Measurements from ENCODE around the gene PPM1M.

PPM1M gene

DNA sequence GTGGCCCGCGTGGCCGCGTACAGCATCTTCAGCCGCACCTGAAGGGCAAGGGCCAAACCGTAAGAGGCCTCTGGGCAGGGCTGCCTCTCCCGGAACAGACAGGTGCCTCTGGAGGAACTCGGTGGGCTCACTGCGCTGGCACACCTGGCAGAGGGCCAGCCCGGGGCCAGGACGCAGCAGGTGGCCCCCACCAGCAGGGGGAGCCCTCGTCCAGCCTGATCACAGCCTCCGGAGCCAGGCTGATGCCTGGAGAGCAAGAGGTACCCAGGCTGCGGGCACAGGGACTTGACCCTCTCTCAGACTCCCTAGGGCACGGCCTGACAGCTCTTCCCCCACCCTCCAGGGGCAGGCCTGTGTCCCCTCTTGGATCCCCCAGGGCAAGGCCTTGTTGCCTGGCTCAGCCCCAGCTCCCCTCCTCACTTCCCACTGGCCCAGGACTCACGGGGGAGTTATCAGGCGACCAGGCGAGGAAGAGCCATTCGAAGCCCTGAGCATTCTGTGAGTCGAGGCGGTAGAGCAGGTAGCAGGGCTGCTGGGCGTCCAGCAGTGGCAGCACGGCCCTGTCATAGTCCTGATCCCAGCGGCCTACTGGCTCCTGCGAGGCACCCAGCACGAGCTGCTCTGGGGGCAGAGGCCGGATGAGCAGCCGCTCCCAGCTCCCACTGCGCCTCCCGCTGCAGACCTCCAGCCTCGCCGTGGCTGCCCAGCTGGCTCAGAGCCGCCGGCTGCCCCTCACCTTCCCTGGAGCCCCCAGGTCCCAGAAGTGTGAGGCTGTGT, 13.9 kb upstream of the PPM1M start:
- Mint-ChIP-seq H3K9me3 (no peaks in the 10 kb centered on the region), H3K4me3 (peak overlapping the region; percentile 34), H3K4me1 (ENCODE audit: low read depth) (peaks cover 26% of the 10 kb centered on the region), H3K27ac (peak overlapping the region; percentile 72), H3K27me3 (ENCODE audit: low read depth) (no peaks in the 10 kb centered on the region), H3K36me3 (ENCODE audit: low read depth) (peaks cover 26% of the 10 kb centered on the region)

DNA sequence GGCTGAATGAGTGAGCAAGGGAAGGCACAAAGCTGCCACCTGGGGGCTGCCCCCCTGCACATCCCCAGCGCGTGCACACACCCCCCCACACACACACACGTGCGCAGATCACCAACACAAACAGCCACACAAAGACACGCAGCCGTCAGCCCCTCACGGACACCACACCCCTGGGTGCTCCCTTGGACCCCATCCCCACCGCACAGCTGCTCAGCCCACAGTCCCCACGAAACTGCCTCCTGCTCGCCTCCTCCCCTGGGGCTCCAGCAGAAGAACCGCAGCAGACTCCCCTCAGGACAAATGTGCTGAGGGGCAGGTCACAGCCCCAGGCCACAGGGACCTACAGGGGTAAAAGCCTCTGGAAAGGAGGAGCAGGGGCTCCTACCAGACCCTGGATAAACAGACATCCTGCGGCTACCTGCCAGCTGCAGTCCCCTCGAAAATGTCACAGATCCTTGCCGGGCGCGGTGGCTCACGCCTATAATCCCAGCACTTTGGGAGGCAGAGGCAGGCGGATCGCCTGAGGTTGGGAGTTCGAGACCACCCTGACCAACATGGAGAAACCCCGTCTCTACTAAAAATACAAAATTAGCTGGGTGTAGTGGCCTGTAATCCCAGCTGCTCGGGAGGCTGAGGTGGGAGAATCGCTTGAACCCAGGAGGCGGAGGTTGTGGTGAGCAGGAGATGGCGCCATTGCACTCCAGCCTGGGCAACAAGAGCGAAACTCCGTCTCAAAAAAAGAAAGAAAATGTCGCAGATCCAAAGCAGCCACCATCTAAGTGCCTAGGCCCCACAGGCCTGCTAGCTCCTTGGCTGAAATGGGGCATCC, 13.1 kb upstream of the PPM1M start:
- Mint-ChIP-seq H3K4me1 (ENCODE audit: low read depth) (peaks cover 26% of the 10 kb centered on the region), H3K27me3 (ENCODE audit: low read depth) (no peaks in the 10 kb centered on the region), H3K9me3 (no peaks in the 10 kb centered on the region), H3K36me3 (ENCODE audit: low read depth) (peaks cover 28% of the 10 kb centered on the region), H3K27ac (peak overlapping the region; percentile 31), H3K4me3 (no peak overlapping the region)

DNA sequence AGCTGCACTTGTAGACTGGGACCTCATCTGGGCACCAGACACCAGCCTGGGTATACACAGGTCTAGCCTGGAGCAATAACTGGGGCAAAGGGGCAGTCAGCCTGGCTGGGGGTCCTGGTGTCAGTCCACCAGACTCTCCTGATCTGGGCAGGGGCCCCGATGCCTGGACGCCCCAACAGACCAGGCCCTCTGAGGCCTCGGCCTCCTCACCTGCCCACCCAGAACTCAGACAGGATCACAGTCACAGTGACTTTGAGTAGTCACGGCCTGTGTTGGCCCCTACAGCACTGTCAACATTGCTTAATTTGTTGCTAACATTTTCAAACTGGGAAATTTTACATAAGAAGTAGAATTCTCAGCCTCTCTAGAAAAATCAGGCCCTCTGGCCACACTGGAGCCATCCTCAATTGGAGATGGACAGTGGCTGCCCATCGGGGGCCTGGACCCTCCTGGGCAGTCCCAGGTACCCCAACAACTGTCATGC, 12.4 kb upstream of the PPM1M start:
- Mint-ChIP-seq H3K36me3 (ENCODE audit: low read depth) (peaks cover 28% of the 10 kb centered on the region), H3K4me1 (ENCODE audit: low read depth) (peaks cover 26% of the 10 kb centered on the region), H3K9me3 (no peaks in the 10 kb centered on the region), H3K4me3 (no peak overlapping the region), H3K27ac (peak overlapping the region; percentile 31), H3K27me3 (ENCODE audit: low read depth) (no peaks in the 10 kb centered on the region)

DNA sequence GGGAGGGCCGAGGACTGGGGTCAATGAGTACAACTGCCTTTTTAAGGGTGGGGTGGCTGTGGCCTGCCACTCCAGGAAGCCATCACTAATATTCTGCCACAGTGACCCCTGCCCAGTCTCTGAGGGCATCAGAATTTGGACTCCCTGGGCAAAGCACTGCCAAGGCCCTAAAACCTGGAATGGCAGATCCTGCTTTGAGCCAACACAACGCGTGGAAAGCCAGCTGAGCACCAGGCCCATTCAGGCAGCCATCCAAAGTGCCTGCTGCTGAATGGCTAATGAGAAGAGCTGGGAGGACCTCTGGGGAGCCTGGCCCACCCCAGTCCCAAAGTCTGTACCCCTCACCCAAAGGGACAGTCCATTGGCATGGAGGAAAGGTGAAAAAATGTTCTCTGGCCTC, 11.6 kb upstream of the PPM1M start:
- H3K27ac Mint-ChIP-seq, result no peak overlapping the region
- H3K27me3 Mint-ChIP-seq (ENCODE audit: low read depth), result no peaks in the 10 kb centered on the region
- peaks cover 32% of the 10 kb centered on the region for H3K36me3 Mint-ChIP-seq (ENCODE audit: low read depth)
- H3K9me3 Mint-ChIP-seq, result no peaks in the 10 kb centered on the region
- peaks cover 32% of the 10 kb centered on the region for H3K4me1 Mint-ChIP-seq (ENCODE audit: low read depth)
- H3K4me3 Mint-ChIP-seq, result no peak overlapping the region

DNA sequence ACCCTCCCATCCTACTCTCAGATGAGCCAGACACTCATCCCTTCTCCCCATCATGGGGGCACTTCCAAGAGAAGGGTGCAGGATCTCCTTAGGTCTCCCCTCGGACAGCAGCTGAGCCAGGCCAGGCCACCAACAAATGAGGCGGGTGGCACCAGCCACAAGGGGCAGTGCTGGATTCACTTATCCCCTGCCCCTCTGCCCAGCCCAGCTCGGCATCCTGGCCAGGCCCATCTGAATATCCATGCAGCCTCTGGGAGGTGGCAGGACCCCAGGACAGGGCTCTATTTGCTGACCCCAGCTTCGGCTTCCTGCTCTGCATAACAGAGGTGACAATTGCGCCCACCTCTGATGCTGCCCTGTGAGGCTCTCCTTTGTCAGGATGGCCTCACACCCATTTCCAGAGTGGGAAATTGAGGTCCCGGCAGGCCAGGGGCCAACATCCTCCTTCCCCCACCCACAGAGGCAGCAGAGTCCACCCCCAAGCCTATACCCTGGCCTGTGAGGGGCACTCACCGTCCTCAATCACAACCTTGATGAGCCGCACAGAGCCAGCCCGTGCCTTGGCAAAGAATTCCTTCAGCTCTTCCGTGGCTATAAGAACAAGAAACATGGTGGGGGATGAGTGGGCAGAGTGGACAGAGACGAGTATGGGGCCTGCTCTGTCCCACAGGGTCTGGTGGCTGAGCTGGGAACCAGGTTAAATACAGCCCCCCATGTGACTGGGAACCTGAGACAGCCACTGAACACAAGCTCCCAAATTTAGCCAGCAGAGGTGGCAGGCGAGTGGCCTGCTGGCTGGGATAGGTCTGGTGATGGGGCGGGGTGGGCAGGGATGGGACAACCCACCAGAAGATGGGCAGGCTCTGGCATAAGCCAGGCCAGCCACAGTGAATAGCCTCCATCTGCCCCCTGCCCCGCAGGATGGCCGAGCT, 10.8 kb upstream of the PPM1M start:
- no peak overlapping the region for H3K27ac Mint-ChIP-seq
- H3K27me3 Mint-ChIP-seq (ENCODE audit: low read depth), result no peaks in the 10 kb centered on the region
- peaks cover 35% of the 10 kb centered on the region for H3K36me3 Mint-ChIP-seq (ENCODE audit: low read depth)
- H3K4me1 Mint-ChIP-seq (ENCODE audit: low read depth), result peaks cover 33% of the 10 kb centered on the region
- no peak overlapping the region for H3K4me3 Mint-ChIP-seq
- H3K9me3 Mint-ChIP-seq, result no peaks in the 10 kb centered on the region

DNA sequence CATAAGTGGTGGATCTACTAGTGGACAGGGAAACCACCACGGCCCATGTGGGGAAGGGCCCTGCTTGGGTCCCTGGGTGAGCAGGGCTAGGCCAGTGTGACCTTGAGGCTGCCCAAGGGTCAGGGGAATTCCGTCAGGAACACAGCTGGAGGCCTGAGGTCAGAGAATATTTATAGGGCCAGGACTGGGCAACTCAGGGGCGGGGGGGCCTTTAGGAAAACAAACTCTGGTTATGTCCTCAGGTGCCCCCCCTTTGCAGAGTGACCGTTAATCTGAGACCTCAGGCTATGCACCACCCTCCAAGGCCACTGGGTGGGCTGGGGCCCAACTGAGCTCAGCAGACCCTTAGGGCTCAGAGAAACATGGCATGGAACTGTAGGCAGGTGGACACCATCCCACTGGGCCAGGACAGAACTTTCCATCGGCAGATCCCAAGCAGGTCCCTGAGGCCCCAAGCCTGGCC, 9.1 kb upstream of the PPM1M start:
- Mint-ChIP-seq H3K4me3 (peak overlapping the region; percentile 7), H3K27ac (no peak overlapping the region), H3K27me3 (ENCODE audit: low read depth) (no peaks in the 10 kb centered on the region), H3K4me1 (ENCODE audit: low read depth) (peaks cover 46% of the 10 kb centered on the region), H3K9me3 (no peaks in the 10 kb centered on the region), H3K36me3 (ENCODE audit: low read depth) (peaks cover 31% of the 10 kb centered on the region)

DNA sequence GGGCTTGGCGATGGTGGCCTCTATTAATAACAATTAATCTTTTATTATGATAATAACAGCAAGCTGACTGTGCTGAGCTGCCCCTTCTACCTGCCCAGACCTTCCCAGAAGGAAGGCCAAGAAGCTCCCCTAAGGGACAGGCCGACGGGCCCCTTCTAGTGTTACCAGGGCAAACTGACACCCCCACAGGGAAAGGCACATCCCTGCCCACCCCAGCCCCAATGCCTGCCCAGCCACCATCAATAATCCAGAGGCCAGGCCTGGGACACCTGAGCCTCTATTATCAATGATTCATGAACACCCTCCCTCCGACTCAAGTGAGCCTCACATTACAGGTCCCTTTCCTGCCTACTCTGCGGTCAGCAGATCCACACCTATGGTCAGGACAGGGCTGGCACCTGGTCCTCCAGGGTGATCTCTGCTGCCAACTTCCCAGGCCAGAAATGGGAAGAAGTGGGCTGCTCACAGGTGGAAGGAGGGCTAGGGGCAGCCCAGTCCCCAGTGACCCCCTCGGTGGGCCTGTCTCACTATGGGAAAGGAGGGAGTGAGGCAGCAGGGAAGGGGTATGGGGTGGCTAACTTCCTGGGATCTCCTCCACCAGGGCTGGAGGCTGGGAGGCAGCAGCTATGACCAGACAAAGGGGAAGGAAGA, 8.4 kb upstream of the PPM1M start:
- peaks cover 27% of the 10 kb centered on the region for H3K36me3 Mint-ChIP-seq (ENCODE audit: low read depth)
- H3K9me3 Mint-ChIP-seq, result no peaks in the 10 kb centered on the region
- H3K4me3 Mint-ChIP-seq, result peak overlapping the region; percentile 97
- H3K27ac Mint-ChIP-seq, result peak overlapping the region; percentile 20
- peaks cover 49% of the 10 kb centered on the region for H3K4me1 Mint-ChIP-seq (ENCODE audit: low read depth)
- H3K27me3 Mint-ChIP-seq (ENCODE audit: low read depth), result no peaks in the 10 kb centered on the region

DNA sequence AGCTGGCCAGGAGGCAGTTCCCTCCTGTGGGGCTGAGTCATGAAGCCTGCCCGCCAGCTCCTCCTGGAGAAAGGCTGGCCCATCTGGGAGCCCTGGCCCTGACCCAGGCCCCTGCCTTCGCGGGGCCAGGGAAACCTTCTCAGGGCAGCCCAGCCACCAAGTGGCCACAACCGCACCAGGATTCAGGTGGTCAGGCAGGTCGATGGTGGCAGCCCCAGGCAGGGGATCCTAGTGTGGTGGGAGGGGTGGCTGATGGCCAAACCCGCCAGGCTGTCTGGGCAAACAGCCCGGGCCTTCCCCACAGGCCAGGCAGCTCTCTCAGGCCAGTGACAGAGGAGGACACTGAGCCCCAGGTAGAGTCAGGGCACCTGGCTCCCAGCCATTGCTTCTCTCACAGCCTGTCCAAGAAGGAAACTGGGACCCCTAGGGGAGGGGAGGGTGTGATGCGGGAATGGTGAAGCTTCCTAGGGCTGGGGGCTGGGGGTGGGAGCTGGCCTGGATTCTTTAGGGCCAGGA, 7.8 kb upstream of the PPM1M start:
- peak overlapping the region; percentile 97 for H3K4me3 Mint-ChIP-seq
- H3K36me3 Mint-ChIP-seq (ENCODE audit: low read depth), result peaks cover 27% of the 10 kb centered on the region
- H3K27ac Mint-ChIP-seq, result peak overlapping the region; percentile 92
- no peaks in the 10 kb centered on the region for H3K9me3 Mint-ChIP-seq
- peaks cover 51% of the 10 kb centered on the region for H3K4me1 Mint-ChIP-seq (ENCODE audit: low read depth)
- no peaks in the 10 kb centered on the region for H3K27me3 Mint-ChIP-seq (ENCODE audit: low read depth)

DNA sequence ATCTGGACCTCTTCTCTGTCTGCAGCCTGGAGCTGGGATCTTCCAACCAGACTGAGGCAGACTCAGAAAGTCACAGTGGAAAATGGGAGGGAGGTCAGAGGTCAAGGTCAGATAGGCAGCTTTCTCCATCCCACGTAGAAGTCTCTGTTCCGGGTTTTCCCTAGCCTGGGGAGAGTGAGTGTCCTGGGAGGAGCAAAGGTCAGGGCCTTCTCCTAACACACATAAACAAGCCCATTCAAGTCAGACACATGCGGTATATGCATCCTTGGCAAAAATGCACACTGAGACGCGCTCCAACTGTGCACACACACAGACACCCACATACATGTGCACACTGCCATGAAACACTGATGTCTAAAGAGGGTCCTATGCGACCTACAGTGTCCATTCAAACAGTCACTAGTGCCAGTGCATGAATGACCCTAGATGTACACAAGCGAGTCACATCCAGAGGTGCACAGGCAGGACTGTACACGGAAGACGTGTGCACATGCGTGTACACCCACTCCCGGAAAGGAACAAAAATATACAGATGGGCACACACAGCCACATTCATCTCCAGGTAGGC, 7.3 kb upstream of the PPM1M start:
- Mint-ChIP-seq H3K27me3 (ENCODE audit: low read depth) (no peaks in the 10 kb centered on the region), H3K36me3 (ENCODE audit: low read depth) (peaks cover 27% of the 10 kb centered on the region)

DNA sequence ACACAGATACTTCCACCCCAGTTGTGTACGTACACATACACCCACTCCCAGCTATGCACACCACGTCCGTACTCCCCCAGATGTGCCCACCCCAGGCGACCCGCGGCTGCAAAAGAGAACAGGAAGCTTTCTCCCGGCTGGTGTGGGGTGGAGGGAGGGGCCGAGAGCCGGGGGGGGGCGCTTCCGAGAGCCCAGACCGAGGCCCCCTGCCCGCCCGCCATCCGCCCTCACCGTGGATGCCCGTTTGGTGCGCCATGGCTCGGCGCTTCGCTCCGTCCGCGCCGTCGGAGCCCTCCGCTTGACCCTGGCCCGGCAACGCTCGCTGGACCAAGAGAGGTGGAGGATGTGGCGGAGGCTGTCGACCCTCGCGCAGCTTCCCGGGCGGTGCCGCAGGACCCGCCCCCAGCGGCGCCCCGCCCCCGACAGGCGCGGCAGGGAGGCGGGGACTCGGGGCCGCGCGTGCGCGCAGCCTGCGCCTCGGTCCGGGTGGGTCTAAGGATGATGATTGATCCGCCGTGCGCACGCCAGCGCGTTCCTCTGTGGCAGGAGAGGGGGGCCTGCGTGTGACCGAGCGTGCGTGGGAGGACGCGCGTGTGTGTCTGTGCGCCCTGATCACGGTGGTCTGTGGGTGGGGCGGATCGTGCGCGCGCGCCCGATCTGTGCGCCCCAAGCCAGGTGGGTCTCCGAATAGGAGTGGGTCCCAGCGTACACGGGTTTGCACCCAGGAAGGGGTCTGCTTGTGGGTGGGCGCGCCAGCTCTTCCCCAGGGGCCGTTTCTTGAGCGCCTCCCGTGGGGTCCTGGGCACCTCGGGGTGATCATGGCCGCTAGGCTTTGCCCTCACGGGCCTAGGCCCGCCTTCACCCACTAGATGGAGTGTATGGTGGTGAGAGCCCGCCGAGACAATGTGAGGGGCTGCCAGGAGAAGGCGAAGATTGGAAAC, 6.5 kb upstream of the PPM1M start, which contains the start of gene TWF2:
TWF2 (minus strand) TSS at position 398 of the 941 bp plus-strand sequence; CDS start at position 256, 142 bp downstream.
- Mint-ChIP-seq H3K36me3 (ENCODE audit: low read depth) (peaks cover 27% of the 10 kb centered on the region), H3K27ac (peak within 1 kb of the TSS; percentile 98), H3K27me3 (ENCODE audit: low read depth) (no peaks in the 10 kb centered on the region), H3K4me3 (peak within 1 kb of the TSS; percentile 97), H3K4me1 (ENCODE audit: low read depth) (peaks cover 54% of the 10 kb centered on the region), H3K9me3 (no peaks in the 10 kb centered on the region)

More for the DNA sequence above, 7.3 kb upstream of the PPM1M start:
- Mint-ChIP-seq H3K4me3 (peak overlapping the region; percentile 97), H3K9me3 (no peaks in the 10 kb centered on the region), H3K4me1 (ENCODE audit: low read depth) (peaks cover 52% of the 10 kb centered on the region), H3K27ac (peak overlapping the region; percentile 92)

DNA sequence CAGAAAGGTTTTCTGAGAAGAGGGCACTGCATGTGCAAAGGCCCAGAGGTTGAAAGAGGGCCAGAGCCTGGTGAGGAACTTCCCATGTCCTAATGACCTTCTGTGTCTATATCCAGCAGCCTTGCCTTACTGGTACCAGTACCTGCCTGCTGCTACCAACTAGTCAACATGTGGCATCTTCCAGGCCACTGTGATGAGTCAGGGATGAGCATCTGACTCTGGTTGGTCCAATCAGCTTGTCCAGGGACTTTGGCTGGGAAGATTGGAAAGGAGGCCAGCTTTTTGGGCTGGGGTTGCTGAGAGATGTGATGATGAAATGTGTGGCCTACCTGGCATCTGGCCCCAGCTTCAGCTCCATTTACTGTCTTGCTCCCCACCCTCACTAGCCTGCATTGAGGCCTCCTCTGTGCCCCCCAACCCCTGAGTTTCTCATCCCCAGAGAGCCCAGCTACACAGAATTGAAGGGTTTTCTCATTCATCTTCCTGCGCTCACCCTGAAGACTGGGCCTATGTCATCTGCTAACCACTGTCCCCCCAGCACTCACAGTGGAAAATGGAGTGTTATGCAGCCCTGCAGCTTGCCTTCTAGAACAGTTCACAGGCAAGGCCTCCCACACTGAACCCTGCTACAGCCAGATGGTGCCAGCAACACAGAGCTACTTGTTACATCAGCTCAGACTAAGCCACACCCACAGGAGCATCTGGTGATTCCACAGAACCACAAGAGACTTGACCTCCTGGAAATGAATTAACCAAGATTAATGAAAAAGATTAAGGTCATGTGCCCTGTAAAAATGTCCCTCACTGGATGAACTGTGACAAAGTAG, 5.3 kb upstream of the PPM1M start:
- Mint-ChIP-seq H3K27ac (peak overlapping the region; percentile 98), H3K4me1 (ENCODE audit: low read depth) (peaks cover 60% of the 10 kb centered on the region), H3K36me3 (ENCODE audit: low read depth) (peaks cover 25% of the 10 kb centered on the region), H3K9me3 (no peaks in the 10 kb centered on the region), H3K4me3 (peak overlapping the region; percentile 97), H3K27me3 (ENCODE audit: low read depth) (no peaks in the 10 kb centered on the region)
